Central memory CD4-positive, alpha-beta T cell (primary cell): ENCODE results near the gene GSN.
"Not testable (repeated sequence)": the region's sequence is repeated elsewhere in the genome, so short reads cannot be mapped to it uniquely, and the experiment has no call there.

Experiments
- DNase-seq: peaks from one replicate; pipeline ENCODE4 v3.0.0; 2022

The GSN gene

GRCh38 chr9:121289026-121289771 lies 21.2 kb downstream of the GSN start:
- DNase-seq: no peak

DNA sequence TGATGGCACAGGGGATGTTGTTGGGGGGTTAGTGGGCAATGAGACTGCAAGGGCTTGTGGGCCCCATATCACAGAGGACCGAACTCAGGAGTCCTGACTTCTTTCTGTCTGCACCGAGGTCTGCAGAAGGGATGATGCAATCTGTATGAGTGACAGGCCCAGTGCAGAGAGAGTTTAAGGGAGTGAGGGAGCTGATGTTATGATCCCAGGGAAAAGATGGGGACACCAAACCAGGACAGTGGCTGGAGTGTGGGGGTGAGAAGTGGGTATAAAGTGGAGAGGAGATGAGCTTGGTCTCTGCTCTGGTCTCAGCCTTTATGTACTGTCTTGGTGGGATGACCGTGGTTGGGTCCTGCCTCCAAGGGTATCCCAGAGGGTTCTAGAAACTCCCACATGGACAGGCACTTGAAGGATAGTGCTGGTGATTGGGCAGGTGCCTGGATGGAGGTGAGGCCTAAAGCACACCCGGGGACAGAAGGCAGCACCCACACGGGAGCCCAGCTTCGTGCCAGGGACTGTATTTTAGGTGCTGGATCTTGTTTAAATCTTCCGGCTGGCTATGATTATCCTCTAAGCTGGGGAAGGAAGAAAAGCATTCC lies 21.9 kb downstream of the GSN start:
- DNase-seq: no peak

- not testable (repeated sequence) for DNase-seq
Measured at GRCh38 chr9:121291536-121291935, 23.6 kb downstream of the GSN start.

DNA sequence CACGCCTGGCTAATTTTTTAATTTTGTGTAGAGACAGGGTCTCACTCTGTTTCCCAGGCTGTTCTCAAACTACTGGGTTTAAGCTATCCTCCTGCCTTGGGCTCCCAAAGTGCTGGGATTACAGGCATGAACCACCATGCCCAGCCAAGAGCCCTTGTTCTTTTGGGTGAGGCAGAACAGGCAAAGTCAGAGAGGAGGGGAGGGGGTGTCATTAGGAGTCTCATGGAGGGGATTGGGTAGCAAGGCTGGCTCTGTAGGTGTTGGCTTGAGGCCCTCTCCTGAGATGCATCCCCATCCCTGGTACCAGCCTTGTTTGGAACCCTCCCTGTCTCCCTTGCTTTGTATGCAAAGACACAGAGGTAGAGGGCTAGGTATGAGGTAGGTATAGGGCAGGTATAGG lies 24.1 kb downstream of the GSN start:
- DNase-seq: no peak

DNA sequence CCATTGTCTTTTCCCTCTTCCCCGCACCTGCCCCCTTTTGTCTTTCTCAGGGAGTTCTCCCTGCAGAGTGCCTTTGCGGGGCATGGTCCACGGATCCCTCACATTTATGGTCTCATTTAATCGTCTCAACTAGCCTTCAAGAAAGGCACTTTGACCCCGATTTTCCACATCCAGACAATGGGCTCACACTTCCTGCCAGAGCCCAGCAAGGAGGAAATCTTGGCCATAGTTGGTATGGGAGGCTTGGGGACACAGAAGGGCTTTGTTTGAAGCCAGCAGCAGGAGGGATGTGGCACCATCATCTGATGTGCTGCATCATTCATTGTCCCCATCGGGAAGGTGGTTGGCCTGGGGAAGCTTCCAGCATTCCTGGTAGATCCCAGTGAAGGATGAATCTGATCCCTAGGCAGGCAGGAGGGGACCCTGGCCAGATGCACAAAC lies 24.9 kb downstream of the GSN start:
- no peak for DNase-seq

DNA sequence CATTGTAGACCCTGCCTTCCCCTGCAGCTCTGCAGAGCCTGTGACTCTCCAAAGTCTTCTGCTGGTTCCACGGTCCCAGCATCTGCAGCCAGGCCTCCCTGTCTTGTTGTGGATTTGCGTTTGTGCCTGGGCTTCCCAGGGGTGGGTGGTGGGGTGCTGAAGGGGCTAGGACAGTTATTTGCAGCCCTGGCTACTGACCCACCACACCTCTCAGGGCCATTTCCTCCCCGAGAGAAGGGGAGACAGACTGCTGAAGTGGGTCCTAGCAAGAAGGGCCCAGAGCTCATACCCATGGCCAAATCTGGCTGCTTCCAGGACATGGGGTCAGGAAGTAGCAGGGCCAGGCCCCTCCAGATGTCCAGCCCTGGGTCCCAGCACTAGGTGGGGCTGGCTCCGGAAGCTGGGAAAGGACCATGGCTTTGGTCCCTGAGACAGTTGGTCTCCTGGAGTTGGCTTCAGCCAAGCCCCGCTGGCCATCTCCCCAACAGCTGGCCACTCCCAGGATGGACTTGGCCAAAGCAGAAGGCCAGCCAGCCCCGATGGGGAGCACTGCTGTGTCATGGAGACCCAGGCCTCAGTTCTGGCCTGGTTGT lies 26.3 kb downstream of the GSN start:
- no peak for DNase-seq

DNA sequence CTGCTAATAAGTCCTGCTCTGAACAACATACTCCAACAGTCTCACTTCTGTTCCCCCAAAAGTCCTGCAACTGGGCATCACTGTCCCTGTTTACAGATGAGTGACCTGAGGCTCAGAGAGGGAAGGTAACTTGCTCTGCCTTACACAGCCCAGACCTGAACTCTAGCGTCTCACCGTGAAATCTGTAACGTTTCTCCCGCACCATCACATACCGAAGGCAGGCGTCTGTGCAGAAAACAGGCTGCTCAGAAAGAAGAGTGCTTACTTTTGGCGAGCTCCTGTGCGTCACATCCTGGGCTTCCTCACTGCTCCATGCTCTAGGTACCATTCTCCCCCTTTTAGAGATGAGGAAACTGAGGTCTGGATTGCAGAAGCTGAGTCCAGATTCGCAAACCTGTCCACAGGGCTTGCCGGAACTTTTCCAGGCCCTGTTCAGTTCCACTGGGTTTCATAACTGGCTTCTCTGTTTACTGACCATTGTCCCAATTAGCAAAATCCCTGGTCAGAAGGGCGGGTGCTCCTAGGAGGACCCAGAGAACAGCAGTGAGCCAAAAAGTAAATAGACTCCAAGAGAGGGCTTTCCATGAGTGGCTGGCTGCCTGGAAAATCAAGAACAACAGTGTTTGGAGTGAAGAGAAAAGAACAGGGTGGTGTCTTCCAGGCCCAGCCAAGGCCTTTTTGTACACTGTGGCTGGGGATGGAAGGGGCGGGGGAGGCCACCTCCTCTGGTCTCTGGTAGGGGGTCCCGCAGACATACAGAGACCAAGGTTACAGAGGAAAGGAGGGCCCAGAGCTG lies 27.1 kb downstream of the GSN start:
- DNase-seq: no peak

DNA sequence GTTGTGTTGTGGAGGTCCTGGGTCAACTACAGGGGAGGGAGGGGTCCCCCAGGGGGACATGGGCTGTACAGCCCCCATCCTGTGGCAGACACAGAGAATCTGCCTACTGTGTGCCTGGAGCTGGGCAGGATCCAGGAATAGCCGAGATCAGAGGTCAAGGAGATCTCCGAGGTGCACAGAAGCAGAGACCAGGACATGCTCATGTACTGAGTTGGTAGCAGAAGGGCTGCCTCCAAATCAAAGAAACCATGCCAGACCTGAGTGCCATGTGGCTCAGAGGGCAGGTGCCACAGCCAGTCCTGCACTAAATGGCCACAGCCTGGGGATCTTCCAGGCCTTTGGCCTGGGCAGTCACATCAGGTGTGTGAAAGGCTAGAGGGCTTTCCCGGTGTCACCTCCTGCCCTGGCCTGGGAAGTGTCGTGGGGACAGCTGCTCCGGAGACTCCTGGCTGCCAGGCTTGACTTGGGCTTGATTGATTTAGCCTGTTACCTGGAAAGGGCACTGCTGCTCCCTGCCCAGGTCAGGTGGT lies 27.8 kb downstream of the GSN start:
- no peak for DNase-seq

- DNase-seq: no peak
Measured at GRCh38 chr9:121296213-121297127, 28.5 kb downstream of the GSN start.

GRCh38 chr9:121297389-121297788 lies 29.4 kb downstream of the GSN start:
- no peak for DNase-seq

- no peak for DNase-seq
Measured at GRCh38 chr9:121298016-121298538, 30.1 kb downstream of the GSN start.

DNA sequence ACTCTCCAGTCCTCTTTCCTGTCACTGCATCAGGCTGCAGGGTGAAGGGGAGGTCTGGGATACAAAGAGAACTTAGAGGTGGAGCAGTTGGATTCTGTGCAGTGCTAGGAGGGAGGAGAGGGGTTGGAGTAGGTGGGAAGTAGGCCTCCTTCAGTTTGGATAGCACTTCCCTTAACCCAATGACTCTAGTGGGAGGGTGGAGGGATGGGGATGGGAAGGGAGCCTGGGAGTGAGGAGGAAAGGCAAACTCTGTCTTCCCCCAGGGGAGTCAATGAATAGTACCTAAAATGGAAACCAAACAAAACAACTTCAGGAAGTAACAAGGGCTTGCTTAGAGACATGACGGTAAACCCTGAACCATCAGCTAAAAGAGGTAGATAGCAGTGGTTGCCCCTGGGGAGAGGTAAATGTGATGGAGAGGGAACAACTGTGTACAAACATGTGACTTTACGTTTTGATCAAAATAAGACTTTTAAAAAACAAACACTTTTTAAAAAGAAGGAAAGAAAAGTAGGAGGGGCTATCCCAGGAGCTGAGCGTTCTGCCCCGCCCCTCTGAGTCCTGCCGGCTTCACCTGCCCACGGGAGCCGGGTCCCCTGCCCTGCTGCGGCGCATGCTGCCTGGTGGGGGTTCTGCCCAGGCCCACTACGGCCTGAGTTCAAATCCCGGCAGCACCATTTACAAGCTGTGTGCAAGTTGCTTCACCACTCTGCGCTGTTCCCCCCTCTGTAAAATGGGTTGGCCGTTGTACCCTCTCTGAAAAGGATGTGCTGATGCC lies 30.9 kb downstream of the GSN start:
- DNase-seq: no peak

DNA sequence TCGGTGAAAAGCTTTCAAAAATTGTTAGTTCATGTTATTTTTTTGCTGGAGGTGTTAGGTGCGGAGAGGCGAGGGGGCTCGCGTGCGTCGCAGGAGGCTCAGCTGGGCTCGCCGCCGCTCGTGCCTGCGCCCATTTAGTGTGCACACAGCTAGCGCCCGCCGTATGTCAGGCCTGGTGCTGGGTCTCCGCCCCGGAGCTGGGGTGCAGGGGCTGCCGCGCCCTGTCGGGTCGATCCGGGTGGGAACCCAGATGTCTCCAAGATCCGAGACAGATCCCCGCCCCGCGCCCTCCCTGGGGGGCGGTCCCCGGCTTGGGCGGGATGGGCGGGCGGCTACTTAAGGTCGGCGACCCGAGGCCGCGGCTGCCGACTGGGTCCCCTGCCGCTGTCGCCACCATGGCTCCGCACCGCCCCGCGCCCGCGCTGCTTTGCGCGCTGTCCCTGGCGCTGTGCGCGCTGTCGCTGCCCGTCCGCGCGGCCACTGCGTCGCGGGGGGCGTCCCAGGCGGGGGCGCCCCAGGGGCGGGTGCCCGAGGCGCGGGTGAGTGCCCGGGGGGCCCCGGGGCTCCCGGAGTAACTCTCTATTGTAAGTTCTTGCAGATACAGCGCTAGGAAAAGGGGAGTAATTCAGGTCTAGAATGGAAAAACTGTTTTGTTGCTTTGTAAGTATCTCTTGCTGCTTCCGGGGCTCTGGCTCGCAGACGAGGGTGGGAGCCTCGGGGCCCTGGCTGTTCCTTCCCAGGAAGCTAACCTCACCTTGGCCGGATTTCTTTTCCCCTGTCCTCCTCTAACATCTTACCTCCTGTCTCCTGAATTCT lies 31.7 kb downstream of the GSN start:
- DNase-seq: no peak

- no peak for DNase-seq
Measured at GRCh38 chr9:121300283-121301119, 32.5 kb downstream of the GSN start.

GRCh38 chr9:121301881-121302286 lies 33.9 kb downstream of the GSN start:
- DNase-seq: no peak

GRCh38 chr9:121302341-121302740 lies 34.4 kb downstream of the GSN start:
- DNase-seq: no peak

DNA sequence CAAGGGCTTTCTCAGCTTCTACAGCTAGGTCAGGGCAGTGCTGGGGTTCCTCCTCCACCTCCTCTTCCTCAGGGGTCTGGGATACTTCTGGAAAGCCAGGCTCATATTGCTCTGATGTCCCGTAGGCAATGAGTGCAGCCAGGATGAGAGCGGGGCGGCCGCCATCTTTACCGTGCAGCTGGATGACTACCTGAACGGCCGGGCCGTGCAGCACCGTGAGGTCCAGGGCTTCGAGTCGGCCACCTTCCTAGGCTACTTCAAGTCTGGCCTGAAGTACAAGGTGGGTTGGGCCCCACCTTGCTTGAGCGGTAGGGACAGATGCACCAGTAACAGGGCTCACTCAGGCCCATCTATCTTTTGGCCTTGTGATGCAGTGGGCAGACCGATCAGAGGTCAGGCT lies 34.8 kb downstream of the GSN start:
- DNase-seq: no peak

DNA sequence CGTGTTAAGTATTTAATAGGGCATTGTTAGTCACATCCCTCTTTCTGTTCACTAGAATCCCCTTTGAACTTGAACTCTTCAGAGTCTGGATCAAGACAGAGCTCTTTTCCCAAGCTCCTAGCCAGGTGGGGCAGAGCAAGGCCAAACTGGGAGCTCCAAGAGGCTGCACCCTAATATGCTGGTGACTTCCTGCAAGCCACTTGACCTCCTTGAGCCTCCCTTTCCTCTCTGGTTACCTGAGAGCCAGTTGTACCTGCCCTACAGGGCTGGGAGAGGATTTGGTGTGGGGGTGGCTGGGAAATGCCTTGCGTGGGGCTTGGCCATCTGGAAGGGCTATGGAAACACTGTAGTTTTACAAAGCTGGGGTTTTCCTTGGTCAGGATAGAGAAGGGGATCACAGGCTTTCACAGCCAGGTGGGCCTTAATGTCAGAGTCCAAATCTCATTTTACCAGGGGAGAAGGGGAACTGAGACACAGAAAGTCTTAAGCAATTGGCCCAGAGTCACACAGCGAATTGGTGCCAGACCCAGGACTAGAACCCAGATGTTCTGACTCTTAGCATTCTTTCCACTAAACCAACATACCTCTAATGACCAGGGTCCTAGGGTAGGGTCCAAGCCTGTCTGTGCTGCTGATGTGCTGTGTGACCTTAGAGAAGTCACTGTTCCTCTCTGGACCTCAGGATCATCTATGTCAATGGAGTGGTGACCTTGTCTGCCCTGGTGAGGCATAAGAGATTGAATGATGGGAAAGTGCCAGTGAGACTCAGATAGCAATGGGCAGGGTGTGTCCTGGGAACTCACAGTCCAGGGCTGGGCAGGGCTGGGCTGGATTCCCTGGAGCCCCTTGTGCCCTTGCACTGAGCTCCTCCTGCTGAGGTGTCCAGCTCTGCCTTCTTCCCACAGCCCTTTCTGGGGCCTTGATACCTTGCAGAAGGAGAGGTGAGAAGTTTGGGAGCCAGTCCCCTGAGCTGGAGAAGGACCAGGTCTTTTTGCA lies 35.8 kb downstream of the GSN start:
- DNase-seq: no peak
